Tibial artery (tissue), 4 donors: Measurements from ENCODE around the gene SLC16A3.

Experiments used
- DNase-seq, 2 donors: peaks; one replicate each; pipeline ENCODE4 v3.0.0-alpha.2; 2019
- H3K27ac ChIP-seq, 2 donors: fragments of 200-600 bp; sonication (generic) in 1 of 2; 1 replicate in 1 of 2; 2 replicates in 1 of 2; pipeline ENCODE4 v1.5.1; 2018 to 2019; ENCODE audit warnings: mild to moderate bottlenecking in 1 of 2
- H3K27me3 ChIP-seq, 2 donors: fragments of 200-600 bp; sonication (generic) in 1 of 2; one replicate each; pipeline versions ENCODE4 v1.5.1 to v1.6.0; 2016 to 2019
- H3K36me3 ChIP-seq, 3 donors: fragments of 200-600 bp; sonication (generic) in 2 of 3; one replicate each; pipeline ENCODE4 v1.5.1; 2016 to 2019; ENCODE audit warnings: mild to moderate bottlenecking in 2 of 3
- H3K4me1 ChIP-seq, 4 donors: fragments of 200-600 bp; sonication (generic) in 2 of 4; 1 replicate in 3 of 4; 2 replicates in 1 of 4; pipeline ENCODE4 v1.5.1; 2016 to 2019
- H3K4me3 ChIP-seq, 2 donors: fragments of 200-600 bp; sonication (generic) in 1 of 2; 1 replicate in 1 of 2; 2 replicates in 1 of 2; pipeline ENCODE4 v1.5.1; 2018 to 2019; ENCODE audit warnings: mild to moderate bottlenecking in 2 of 2
- H3K9me3 ChIP-seq, 3 donors: fragments of 200-600 bp; sonication (generic) in 1 of 3; one replicate each; pipeline ENCODE4 v1.5.1; 2016 to 2019
- intact Hi-C: fragments of 100-400 bp; cut with DNase I; formaldehyde crosslinking; loops from one replicate; pipeline ENCODE4 v1.15.0; 2023; ENCODE audit warnings: low total_unique reads
- TF ChIP-seq, protein P1 (sequence below), 2 experiments: fragments of 200-600 bp in 1 of 2; fragments of 450-650 bp in 1 of 2; IDR thresholded peaks; one replicate each; pipeline ENCODE4 v1.5.1; 2017 to 2019; ENCODE audit warnings: antibody characterized with exemption in 2 of 2, mild to moderate bottlenecking in 1 of 2, moderate library complexity in 1 of 2

Gene SLC16A3

DNA sequence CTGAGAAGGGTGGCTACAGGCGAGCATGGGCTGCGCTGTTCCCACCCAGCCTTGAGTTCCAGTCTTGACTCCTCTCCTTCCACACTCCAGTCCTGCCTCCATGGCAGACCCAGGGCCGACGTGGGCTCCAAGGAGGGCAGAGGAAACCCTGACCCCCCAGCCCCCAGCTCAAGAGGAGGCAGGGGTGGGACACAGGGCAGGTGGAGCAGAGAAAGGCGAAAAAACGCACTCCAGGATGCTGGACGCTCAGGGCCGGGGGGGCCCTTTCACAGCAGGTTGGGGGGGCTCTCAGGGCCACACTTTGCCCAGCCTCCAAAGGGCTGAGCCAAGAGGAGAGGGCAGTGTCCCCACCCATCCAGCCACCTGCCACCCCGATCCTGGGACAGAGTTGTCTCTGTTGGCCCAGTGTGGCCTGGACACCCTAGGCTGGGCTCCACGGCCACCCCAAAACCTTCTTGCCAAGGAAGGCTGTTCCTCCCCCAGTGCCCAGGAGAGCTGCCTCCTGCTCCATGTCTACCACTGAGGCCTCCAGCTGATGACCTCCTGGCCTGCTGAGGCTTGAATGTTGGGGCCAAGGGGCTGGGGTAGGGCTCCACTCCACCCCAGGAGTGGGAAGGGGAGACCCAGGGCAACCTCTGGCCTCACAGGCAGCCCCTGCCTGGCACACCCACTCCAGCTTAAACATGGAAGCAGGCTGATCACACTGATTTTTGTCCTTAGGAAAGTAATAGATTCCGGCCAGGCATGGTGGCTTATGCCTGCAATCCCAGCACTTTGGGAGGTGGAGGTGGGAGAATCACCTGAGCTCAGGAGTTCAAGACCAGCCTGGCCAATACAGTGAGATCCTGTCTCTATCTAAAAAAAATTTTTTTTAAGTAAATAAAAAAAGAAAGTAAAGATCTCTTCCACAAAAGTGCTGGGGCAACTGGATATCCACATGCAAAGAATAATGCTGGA, 8.8 kb upstream of the SLC16A3 start:
- TF ChIP-seq, protein P1, sequence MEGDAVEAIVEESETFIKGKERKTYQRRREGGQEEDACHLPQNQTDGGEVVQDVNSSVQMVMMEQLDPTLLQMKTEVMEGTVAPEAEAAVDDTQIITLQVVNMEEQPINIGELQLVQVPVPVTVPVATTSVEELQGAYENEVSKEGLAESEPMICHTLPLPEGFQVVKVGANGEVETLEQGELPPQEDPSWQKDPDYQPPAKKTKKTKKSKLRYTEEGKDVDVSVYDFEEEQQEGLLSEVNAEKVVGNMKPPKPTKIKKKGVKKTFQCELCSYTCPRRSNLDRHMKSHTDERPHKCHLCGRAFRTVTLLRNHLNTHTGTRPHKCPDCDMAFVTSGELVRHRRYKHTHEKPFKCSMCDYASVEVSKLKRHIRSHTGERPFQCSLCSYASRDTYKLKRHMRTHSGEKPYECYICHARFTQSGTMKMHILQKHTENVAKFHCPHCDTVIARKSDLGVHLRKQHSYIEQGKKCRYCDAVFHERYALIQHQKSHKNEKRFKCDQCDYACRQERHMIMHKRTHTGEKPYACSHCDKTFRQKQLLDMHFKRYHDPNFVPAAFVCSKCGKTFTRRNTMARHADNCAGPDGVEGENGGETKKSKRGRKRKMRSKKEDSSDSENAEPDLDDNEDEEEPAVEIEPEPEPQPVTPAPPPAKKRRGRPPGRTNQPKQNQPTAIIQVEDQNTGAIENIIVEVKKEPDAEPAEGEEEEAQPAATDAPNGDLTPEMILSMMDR (IDR thresholded peaks at IDR 0.05): no peak
- intact Hi-C loops: no loop called here
- DNase-seq: no peak
- Histone ChIP-seq H3K27me3 (no peaks in the 10 kb centered on the region), H3K4me3 (no peak overlapping the region), H3K4me1 (peaks cover 9 to 35% (median 26%) of the 10 kb centered on the region in 4 donors), H3K36me3 (no peaks in the 10 kb centered on the region), H3K9me3 (no peaks in the 10 kb centered on the region), H3K27ac (no peak overlapping the region)

DNA sequence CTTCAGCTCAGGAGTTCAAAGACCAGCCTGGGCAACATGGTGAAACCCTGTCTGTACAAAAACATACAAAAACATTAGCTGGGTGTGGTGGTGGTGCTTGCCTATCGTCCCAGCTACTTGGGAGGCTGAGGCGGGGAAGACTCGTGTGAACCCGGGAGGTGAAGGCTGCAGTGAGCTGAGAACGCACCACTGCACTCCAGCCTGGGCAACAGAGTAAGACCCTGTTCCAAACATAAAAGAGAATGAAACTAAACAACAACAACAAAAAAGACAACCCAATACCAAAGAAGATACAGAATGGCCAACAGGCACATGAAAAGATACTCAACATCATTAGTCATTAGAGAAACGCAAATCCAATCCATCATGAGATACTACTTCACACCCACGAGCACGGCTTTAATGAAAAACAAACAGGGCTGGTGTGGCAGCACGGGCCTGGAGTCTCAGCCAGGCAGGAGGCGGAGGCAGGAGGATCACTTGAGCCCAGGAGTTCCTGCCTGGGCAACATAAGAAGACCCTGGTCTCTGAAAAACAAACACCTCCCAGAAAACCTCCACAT, 7.4 kb upstream of the SLC16A3 start:
- TF ChIP-seq, protein P1 (IDR thresholded peaks at IDR 0.05): no peak
- intact Hi-C loops: no loop called here
- H3K27ac ChIP-seq: no peak overlapping the region
- H3K9me3 ChIP-seq: no peaks in the 10 kb centered on the region
- H3K4me3 ChIP-seq: no peak overlapping the region
- H3K36me3 ChIP-seq: no peaks in the 10 kb centered on the region
- H3K27me3 ChIP-seq: peaks cover 0 to 11% of the 10 kb centered on the region in 2 donors
- no peak for DNase-seq
- peaks cover 9 to 26% (median 19%) of the 10 kb centered on the region in 4 donors for H3K4me1 ChIP-seq

DNA sequence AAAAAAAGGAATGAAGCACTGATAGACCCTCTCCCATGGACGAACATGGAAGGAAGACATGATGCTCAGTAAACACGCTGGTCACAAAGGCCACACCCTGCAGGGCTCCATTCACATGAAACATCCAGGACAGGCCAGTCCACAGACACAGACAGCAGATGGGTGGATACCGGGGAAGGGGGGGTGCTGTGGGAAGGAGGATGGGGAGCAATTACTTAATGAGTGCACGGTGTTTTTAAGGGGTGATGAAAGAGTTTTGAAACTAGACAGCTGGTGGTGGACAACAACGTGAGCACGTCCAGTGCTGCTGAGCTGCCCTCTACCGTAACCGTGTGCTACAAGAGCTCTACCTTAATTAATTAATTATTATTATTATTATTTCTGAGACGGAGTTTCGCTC, 6.0 kb upstream of the SLC16A3 start:
- intact Hi-C loops: no loop called here
- DNase-seq: no peak
- Histone ChIP-seq H3K9me3 (no peaks in the 10 kb centered on the region), H3K27me3 (peaks cover 0 to 25% of the 10 kb centered on the region in 2 donors), H3K4me3 (no peak overlapping the region), H3K36me3 (no peaks in the 10 kb centered on the region), H3K4me1 (peaks cover 0 to 12% (median 5%) of the 10 kb centered on the region in 4 donors), H3K27ac (no peak overlapping the region)
- TF ChIP-seq, protein P1 (IDR thresholded peaks at IDR 0.05): no peak

DNA sequence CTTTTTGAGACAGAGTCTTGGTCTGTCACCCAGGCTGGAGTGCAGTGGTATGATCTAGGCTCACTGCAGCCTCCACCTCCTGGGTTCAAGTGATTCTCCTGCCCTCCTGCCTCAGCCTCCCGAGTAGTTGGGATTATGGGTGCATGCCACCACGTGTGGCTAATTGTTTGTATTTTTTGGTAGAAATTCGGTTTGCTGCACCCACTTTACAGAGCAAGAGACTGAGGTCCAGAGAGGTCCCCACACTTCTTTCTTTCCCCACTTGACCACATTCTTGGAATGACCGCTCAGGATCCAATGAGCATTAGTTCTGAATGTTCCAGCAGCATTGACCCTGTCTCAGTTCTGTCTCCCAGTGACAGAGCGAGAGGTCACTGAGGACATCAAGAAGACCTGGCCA, 5.3 kb upstream of the SLC16A3 start:
- no peak overlapping the region for H3K27ac ChIP-seq
- TF ChIP-seq, protein P1 (IDR thresholded peaks at IDR 0.05): no peak
- intact Hi-C loops: no loop called here

DNA sequence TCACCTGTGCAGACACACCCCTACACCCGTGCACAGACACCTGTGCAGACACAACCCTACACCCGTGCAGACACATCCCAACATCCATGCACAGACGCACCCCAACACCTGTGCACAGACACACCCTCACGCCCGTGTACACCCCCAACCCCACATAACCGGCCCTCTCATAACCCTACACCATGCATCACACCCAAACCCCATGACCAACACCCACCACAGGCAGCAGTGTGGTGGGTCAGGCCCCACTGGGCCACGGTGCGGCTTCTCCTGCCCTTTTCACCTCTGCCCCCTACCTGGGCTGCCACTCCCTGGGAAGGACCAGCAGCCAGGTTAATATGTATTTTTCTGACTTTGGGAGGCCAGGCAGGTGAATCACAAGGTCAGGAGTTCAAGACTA, 4.2 kb upstream of the SLC16A3 start:
- TF ChIP-seq, protein P1 (IDR thresholded peaks at IDR 0.05): no peak
- Histone ChIP-seq H3K4me1 (peaks cover 0 to 14% (median 12%) of the 10 kb centered on the region in 4 donors), H3K4me3 (no peak overlapping the region), H3K9me3 (no peaks in the 10 kb centered on the region), H3K36me3 (no peaks in the 10 kb centered on the region), H3K27ac (no peak overlapping the region), H3K27me3 (peaks cover 0 to 33% of the 10 kb centered on the region in 2 donors)
- DNase-seq: no peak
- intact Hi-C loops: no loop called here

More for the DNA sequence above, 5.3 kb upstream of the SLC16A3 start:
- Histone ChIP-seq H3K9me3 (no peaks in the 10 kb centered on the region), H3K4me1 (peaks cover 0 to 10% (median 5%) of the 10 kb centered on the region in 4 donors), H3K27me3 (peaks cover 0 to 32% of the 10 kb centered on the region in 2 donors), H3K4me3 (no peak overlapping the region), H3K36me3 (no peaks in the 10 kb centered on the region)
- no peak for DNase-seq
